HUDEP-2 (cell line): Measurements from ENCODE around the gene EVPL.
A peak's percentile ranks its signal among the peaks of the same experiment; 100 is the strongest.
"Not testable (repeated sequence)": the region's sequence is repeated elsewhere in the genome, so short reads cannot be mapped to it uniquely, and the experiment has no call there.

Experiments used
- DNase-seq, 76 experiments: peaks; one replicate each; lab custom pipeline; 2025; ENCODE audit not compliant: unreplicated experiment in 76 of 76; lab: John Stamatoyannopoulos, UW

The EVPL gene

DNA sequence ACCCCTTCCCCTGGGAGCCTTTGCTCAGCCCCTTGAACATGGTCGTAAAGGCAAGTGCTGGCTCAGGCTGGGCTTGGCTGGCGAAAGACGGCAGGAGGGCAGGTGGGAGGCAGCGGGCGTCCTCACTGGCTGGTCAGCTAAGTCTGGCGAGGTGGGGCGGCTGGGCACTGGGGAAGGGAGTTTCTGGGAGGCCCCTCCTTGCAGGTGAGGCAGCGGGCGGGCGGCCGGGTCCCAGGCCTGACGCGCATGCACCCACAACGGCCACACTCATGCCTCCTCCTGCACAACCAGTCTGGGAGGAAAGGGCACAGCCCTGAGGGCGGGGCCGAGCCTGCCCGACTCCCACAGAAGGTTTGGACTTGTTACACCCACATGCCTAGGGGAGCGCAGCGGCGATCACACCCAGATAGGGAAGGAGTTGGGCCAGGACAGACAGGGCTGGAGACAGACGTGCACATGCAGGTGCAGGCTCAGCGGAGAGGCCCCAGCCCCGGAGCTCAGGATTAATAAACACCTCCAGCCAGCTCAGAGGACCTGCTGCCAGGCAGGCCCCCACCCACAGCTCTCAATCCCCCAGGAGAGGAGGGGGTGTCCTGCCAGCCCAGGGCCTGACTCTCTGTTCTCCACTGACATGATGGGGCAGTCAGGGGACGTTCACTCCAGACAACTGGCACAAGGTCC is at the start of gene EVPL:
EVPL (minus strand) TSS at position 148 of the 681 bp plus-strand sequence; CDS start at position 40, 108 bp downstream.
- peak in 73 of 76 experiments; percentile 11 to 87 (median 72) for DNase-seq

DNA sequence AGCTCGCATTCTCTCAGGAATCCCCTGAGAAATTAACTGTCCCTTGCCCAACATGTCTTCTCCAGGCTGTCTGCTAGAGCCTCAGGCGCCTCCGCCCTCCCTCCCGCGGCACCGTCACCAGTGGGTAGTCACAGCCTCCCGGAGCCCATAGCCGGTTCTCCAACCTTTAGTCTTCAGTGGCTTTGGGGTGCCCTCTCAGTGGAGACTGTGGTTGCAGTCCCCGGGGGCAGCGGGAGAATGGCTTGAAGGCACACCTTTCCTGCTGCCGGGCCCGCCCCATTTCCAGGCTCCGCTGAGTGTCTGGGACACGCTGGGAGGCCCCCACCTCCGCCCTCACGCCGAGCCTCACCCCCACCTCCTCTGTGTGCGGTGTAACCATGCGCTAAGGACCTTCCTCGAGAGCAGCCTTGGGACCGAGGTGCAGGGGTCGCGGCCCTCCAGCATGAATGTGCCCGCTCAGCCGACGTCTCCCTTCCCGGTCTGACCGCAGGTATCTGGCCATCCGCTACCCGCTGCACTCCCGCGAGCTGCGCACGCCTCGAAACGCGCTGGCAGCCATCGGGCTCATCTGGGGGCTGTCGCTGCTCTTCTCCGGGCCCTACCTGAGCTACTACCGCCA is 49.1 kb upstream of the EVPL start:
- DNase-seq, result no peak

DNA sequence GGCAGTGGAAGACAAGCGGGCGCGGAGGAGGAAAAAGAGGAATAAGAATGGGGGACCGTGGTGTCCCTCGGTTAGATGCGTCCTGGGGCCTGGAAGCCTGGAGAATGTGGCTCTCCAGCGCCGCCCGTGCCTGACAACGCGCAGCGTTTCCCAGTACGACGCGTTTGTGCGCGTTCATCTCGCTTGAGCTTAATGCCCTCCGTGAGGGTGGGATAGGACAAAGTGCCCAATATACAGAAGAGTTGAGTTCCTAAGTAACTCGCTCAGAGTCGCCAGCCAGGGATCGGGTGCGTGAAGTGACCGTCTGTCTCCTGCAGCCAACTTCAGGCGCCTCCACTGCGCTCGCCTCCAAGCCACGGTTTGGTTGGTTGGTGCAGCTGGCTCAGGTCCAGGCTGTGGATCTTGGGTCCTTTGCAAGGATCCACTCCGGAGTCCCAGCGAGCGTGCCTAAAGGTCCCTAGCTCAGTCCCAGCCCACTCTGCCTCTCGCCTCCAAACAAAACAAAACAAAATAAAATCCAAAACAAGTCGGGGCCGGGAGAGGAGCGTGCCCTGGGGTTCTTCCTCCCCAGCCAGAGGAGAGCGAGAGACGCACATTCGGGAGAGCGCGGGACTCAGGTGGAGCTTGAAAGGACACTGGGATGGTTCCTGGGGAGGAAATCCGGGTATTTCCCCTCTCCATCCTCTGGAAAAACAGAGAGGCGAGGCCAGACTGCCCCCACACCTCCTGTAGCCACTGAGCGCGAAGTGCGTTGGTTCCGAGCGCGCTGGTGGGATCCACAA is 48.4 kb upstream of the EVPL start:
- peak in 3 of 76 experiments; percentile 12 to 21 (median 21) for DNase-seq

- DNase-seq, result no peak
Observed at GRCh38 chr17:76074390-76075363, 47.6 kb upstream of the EVPL start, which contains the start of gene GALR2. Gene GALR2, plus strand, starts transcription at chr17:76074781. Its CDS starts 103 bp downstream, at chr17:76074884.

DNA sequence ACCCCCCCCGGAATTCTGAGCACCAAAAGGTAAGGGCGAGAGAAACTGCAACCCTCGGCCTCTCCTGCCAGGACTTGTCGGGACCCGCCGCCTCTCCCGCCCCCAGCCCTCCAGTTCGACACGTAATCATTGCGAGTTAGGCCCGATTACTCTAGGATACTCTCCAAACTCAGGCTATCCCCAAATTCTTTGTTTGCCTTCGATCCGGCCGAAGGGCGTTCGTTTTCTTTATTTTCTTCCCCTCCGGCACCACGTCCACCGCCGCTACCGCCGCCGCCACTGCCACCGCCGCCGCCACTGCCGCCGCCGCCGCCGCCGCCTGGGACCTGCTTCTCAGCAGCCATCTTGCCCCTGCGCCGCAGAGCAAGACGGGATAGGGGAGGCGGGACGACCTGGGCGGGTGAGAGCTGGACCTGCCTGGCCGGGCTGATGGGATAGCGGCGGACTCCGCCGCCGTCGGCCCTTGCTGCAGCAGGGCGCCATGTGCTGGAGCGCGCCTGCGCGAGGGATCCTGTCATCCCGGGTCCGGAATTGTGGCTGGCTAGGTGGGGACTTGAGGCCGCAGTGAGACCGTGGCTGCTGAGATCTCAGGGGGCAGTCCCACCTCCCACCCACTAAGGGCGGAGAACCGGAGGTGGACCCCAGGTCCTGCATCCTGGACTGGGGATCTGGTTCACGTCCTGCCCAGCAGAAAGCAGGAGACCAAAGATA is 45.2 kb upstream of the EVPL start, which contains the start of gene SRP68:
SRP68 (minus strand) TSS at position 370 of the 711 bp plus-strand sequence; CDS start at position 344, 26 bp downstream.
- peak in 74 of 76 experiments; percentile 6 to 91 (median 80) for DNase-seq

DNA sequence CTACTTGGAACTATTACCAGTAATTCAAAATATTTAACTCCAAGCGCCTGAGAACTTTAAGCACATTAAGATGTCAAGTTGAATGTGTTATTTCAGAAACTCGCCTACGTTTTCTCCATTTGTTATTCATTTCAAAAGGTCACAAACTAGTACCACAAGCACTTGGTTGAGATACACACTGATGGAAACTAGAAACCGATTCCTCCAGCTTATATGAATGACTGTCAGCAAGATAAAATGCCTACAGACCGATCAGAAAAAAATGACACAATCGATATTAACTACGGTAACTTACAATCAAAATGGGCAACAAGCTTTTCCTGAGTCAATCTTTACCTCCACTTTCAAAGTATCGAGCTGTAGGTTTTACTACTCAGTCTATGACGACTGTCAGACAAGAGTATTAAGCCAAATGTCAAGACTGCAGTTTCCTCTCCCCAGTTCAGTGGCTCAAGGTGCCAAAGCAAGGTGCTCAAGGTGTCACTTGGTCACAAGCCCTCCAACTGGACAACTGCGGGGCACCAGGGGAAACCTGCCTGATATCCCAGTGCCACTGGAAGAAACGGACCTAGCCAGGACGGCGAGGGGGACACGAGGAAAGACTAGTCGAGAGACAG is 44.5 kb upstream of the EVPL start:
- DNase-seq, result no peak

- no peak for DNase-seq
Observed at GRCh38 chr17:76065775-76066174, 38.7 kb upstream of the EVPL start.

- DNase-seq, result no peak
Observed at GRCh38 chr17:76063875-76064546, 36.9 kb upstream of the EVPL start.

GRCh38 chr17:76058264-76058663 is 31.2 kb upstream of the EVPL start:
- DNase-seq, result not testable (repeated sequence)

DNA sequence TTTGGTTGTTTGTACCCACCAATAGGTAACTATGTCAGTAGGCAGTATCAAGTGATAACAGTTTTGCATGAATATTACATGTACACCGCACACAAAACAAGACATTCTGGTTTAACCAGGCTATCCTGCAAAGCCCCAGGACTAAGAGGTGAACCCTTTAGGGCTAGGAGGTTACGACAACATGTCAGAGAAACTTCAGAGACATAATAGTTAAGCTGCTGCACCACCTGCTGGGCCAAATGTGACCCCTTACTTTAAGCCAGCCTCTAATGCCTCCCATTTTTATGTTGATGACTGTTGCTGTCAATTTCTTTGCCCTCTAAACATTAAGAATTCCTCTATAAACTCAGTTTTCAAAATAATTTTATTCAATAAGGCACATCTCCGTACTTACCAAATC is 29.8 kb upstream of the EVPL start:
- no peak for DNase-seq

DNA sequence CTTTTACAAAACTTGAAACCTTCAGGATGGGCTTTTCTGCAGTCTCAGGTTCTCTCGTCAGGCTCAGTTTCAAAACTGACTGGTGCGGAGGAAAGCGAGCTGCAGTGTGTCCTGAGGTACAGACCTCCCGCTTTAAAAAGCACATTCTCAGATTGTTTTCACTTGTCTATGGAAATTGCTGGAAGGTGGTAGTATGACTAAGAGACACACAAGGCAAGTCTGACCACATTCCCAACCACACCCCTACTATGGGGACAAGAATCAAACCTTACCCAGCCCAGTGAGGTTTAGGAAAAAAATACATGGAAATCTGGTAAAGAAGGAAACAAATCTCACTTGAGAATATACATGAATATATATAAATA is 27.0 kb upstream of the EVPL start:
- DNase-seq, result no peak

- DNase-seq, result peak in 9 of 76 experiments; percentile 8 to 35 (median 15)
Observed at GRCh38 chr17:76053246-76054111, 26.4 kb upstream of the EVPL start.

GRCh38 chr17:76051561-76051960 is 24.5 kb upstream of the EVPL start:
- DNase-seq, result no peak

- DNase-seq, result no peak
Observed at GRCh38 chr17:76050538-76051467, 23.7 kb upstream of the EVPL start.

GRCh38 chr17:76049836-76050537 is 22.9 kb upstream of the EVPL start:
- no peak for DNase-seq

DNA sequence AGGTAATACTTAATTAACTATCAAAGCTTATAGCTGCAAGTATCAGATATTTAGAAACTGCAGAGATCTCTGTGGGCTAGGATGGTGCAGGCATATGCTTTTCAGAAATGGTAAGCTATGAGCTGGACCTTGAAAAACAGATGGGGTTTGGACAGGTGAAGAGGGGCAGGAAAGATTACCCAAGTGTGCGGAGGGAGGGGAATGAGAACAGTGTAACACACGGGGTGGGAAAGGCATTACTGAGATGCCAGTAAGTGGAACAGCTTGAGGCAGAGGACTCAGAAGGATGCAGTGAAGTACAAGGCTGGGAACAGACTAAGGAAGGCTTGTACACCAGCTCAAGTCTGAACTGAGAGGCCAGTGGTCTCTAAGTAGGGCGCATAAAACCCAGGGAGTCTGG is 22.1 kb upstream of the EVPL start:
- no peak for DNase-seq
